HG02973 (cell line): ENCODE measurements around the gene CASZ1.

ENCODE experiments used
- ATAC-seq: cut with Tn5 transposase; IDR thresholded peaks from one replicate; pipeline ENCODE4 v1.9.1; 2021; ENCODE audit warnings: moderate library complexity; ENCODE audit not compliant: unreplicated experiment

CASZ1 gene

DNA sequence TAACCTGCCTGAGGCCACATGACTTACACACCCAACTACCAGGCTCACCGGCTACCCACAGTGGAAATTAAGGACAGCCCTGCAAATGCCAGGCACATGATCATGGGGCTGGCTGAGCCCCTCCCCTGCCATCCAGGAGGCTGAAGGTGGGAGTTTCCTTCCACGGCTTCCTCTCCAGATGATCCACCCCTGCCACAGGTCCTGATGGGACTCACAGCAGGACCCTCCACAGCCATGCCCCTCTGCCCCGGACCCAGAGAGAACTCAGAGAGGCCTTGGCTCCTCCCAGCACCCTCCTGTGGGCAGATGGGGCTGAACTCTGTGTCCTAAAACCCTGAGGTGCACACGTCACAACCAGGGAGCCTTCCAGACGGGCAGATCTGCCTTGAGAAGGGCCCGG lies 29.1 kb upstream of the CASZ1 start:
- no peak for ATAC-seq

DNA sequence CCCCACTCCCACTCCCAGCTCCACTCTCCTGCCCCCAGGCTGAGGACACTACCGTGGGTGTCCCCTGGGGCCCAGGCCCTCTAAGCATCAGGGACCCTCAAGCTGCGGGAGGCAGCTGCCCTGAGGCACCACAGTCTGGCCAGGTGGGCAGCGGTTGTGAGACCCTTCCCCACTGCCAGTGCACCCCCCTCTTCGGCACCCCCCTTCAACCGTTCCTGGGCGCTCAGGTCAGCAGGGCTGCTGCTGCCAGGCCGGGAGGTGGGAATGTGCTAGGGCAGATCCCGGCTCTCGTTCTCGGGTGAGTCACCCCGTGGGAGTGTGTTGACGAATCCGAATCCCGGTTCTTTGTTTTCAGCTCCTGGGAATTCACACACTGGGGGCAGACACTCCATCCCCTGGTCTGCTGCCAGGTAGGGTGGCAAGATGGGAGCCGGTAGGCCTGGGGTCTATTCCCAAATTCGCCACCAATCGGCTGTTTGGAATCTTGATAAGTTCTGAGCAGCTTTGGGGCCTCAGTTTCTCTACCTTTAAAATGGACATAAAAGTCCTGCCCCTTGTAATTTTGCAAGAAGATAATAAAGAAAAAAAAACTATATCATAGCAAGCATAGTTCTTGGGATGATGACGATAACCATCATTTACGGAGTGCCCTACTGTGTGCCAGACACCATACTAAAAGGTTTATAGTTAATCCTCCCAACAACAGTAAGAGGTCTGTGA lies 28.5 kb upstream of the CASZ1 start:
- no peak for ATAC-seq

DNA sequence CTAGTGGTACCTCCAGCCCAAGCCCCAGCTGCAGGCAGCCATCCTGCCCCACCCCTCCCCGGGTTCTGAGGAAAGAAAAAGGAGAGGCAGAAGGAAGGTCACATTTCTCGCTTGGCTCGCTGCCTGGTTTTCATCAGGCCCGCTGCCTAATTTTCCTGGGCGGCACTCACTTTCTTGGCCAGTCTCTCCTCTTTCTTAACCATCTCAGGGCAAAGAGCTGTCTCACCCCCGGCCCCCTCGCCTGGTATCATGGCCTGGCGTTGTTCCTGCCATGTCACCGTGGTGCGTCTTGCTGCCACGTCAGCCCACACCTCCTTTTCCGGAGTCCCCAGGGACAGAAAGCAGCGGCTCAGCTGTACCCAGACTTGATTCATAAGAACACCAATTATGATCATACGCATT lies 26.6 kb upstream of the CASZ1 start:
- ATAC-seq: no peak

DNA sequence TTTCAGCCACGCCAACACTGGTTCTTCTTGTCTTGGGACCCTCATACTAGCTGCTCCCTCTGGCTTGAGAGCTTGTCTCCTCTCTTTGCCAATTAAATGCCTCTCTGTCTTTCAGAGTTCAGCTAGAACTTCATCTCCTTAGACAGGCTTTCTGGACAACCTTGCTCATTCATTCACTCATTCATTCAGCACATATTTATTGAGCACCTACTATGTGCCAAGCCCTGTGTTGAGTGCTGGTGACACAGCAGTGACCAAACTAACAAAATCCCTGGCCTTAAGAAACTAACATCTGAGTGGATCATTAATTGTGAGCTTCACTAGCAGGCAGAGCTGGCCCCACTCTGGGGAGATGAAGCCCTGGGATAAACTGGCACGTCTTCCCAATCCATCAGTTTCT lies 24.9 kb upstream of the CASZ1 start:
- ATAC-seq: no peak

DNA sequence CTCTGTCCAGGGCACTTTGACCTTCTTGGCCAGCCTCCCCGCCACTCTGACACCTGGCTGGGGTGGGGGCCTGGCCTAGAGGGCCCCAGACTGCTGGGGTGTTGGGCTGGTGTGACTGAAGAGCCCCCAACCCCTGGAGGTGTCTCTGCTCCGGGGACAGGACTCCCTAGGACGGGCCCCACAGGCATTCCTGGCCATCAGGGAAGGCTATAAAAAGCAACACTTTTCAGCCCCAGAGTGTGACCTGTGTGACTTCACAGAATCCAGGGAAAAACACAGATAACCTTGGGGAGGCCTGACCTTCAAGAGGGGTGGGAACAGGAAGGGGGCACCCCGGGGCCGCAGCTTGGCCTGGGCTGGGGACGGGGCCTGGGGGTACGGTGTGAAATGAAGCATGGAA lies 24.0 kb upstream of the CASZ1 start:
- no peak for ATAC-seq

DNA sequence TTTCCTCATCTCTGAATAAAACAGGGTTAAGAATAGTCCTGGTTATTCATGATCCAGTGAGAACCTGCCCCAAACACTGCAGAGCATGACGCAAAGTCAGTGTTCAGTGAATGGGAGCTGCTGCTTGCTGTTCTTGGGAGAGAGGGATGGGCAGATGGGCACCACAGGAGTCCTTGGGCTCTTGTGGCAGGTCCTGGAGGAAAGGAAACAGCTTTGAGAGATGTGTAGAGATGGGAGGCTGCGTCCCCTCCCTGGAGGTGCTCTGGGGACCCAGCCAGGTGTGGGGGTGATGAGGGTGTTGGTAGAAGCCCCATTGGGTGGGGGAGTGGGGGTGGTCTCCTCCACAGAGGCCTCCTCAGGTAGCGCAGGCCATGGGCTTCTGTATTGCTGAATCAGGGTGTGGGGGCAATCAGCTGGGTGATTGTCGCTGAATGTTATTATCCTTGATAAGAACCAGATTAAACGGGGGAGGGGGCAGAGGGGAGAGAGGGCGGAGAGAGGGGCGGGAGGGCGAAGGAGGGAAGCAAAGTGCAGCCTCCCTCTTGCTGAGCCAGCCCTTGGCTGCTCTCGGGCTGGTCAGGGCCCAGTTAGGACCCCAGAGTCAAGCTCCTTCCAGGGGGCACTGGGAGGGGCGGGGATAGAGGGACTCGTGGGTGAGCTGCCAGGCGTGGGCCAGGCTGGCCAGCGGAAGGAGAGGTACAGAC lies 22.9 kb upstream of the CASZ1 start:
- ATAC-seq: no peak

DNA sequence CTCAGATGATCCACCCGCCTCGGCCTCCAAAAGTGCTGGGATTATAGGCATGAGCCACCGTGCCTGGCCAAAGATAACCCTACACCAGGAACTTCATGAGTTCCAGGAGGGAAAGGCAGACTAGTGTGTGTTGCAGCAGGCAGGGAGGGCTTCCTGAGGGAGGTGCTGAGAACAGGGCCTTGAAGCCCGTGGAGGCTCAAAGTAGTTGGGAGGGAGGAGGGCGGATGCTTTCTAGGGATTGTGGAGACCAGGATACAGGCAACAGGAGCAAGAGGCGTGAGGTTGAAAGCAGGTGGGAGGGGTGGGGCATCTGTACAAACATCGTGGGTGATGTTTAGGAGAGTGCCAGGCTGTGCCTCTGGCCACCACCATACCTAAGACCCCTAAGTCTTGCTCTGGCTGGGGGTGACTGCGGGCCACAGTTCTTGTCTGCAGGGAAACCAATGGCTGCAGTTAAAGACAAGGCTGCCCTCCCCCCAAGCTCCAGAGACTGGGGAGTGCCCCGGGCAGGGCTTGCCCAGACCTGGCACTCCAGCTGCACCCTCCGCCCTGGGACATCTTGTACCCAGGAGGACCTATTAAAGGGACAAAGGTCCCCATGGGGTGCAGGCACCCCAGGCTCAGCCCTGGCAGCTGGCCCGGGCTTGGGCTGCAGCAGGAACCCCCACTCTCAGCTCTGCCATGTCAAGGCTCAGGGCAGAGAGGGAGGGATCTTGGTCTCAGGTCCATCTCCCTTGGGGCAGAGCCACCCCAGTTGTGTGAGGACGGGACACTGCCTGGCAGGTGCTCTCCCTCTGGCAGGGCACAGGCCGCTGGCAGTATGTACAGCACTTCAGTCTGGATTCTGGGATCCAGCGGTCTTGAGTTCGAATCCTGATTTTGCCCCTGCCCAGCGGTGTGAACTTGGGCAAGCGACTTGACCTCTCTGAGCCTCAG lies 22.1 kb upstream of the CASZ1 start:
- ATAC-seq: no peak

DNA sequence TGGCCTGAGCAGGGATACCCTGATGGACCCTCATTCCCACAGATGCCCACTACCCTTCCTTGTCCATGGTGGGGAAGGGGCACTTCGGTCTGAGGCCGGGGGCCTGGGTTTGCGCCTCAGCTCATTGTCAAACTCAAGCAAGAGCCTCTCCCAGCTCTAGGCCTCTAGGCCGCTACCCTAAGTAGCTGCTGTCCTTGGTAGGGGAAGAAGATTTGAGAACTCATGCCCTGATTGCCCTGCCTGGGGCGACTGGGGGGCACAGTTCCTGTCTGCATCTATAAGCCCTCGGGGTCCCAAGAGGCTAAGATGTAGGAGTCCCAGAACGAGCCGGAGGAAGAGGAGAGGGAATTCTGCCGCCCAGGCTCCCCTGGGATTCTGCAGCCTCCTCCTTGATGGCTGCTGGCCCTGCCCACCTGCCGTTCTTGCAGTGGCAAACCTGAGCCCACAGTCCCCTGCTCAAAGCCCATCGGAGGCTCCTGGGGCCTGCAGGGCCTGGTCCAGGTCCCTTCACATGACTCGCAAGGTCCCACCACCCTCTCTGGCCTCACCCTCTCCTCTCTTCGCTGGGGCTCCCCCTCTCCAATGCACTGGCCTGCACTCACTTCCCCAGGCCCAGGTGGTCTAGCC lies 20.4 kb upstream of the CASZ1 start:
- ATAC-seq: no peak

DNA sequence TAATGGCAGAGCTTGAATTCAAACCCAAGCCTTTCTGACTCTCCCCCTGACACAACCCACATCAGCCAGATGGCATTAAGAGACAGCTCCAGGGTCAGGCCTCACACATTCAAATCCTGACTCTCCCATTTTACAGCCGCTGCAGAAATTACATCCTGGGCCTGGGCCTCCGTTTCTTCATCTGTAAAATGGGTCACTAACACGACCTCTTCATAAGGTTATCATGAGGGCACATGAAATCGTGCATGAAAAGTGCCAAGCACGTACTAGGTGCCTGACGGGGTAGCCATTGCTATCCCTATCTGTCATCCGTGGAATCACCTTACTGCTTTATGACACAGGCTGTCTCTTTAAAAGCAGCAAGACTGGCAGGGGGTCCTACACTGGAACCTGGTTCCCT lies 19.8 kb upstream of the CASZ1 start:
- no peak for ATAC-seq

DNA sequence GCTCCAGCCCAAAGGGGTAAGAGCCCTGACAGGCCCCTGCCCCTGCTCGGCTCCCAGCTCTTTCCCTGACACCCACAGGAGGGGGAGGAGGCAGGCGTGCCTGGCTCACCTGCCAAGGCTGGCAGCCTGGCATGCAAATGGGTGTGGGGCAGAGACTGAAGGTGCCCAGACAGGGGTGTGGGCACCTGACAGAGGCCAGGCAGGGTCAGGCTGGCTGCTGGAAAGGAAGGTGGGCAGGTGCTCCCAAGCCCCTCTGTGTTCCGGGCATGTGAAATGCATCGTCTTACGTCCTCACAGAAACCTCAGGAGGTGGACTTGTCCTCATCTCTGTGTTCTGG lies 19.4 kb upstream of the CASZ1 start:
- ATAC-seq: no peak

DNA sequence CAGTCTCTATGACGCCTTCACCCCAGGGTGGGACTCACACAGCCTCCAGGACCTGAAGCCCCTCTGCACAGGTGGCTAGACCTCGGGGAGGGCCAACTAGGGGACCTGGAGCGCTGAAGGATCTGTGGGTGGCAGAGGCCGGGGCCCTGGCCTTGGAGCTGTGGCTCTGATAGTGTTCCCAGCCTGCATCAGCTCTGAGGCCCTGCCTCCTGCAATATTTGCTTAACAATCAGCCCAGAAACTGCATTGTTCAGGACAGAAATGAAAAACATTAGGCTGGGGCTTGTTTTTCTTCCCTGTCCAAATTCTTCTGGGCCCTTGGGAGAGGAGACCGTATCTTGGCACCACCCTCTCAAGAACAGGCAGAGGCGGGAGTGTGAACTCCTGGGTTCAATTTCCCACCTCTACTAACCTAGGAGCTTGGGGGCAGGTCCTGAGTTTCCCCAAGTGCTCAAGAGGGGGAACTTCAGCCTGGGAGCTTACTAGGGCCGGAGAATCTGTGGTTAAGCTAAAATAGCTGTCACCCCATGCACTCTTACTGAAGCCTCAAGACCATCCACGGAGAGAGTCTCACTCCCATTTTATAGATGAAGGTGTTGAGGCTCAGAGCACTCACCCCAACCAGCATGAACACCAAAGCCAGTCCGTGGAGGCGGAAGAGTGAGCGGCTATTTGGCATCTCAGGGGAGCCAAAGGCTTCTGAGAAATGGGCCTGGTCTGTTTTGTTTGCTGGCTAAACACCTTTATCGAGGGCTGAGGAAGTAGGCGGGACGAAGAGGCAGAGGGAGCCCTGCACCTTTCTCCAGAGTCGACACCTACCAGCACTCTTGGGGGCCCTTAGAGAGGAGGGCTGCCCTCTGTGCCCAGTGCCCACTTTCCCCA lies 18.8 kb upstream of the CASZ1 start:
- ATAC-seq: no peak

DNA sequence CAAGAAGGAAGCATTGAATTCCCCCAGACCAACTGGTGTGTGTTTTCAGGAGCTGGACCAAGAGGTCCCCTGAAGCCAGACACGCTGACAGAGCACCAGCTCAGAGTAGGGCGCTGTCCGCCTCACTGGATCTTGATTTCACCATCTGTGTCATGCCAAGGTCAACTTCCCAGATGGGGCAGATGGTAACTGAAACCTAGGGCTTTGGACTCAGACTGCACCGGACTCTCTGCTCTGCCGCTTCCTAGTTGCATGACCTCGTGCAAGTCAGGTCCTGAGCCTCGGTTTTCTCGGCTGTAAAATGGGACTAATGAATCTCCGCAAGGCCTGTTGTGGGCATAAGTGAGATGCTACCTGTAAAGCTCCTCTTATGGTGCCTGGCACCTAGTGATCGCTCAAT lies 17.9 kb upstream of the CASZ1 start:
- no peak for ATAC-seq

DNA sequence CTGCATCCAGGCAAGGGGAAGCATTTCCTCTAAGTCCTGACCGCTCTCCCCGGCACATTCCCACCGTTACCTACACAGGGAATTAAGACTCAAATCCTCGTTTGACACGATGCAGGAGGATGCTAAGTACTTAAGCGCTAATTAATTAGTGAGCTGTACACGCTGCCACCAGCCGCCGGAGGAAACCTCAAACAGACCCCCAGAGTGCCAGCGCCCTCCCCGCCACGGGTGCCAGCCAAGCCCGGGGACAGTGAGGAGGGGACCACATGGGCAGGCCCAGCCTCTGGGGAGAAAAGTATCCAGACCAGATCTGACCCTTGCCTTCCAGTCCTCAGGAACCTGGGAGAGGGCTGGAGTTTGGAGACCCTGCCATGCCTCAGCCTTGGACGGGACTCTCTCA lies 17.4 kb upstream of the CASZ1 start:
- no peak for ATAC-seq

DNA sequence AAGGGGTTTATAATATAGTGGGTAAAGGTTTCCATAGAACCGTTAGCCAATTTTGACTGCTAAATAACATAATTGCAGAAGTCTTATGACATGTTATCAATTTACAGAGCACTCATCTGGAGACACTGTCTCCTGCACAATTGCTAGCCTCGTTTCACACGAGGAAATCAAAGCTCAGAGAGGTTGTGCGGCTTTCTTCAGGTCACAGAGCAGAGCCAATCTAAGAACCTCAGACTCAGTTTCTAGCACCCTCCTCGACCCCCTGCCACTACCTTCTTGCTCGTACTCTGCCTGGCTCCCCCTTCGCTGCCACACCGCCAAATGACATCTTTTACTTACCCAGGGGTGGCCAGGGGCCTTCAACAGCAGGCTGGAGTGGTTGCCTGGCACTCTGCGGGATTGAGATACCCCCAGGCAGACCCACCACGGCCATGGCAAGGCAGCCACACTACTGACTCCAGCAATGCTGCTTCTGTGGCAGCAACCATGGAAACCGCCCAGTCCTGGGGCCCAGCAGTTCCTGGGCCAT lies 16.0 kb upstream of the CASZ1 start:
- no peak for ATAC-seq

DNA sequence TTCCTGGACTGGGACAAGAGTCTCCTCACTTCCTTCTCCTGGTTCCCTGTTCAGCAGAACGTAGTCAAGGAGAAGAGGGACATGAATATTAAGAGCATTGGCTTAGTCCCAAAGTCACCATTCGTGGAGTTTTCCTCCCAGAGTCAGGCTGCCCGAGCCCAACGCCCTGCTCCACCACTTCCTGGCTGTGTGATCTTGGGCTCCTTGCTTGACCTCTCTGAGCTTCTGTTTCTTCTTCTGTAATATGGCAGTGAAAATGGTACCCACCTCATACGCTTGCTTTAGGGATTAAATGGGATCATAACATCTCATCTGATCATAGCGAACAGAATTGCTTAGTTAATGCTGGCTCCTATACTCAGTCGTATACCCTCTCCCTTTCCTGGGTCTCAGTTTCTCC lies 12.0 kb upstream of the CASZ1 start:
- ATAC-seq: no peak

DNA sequence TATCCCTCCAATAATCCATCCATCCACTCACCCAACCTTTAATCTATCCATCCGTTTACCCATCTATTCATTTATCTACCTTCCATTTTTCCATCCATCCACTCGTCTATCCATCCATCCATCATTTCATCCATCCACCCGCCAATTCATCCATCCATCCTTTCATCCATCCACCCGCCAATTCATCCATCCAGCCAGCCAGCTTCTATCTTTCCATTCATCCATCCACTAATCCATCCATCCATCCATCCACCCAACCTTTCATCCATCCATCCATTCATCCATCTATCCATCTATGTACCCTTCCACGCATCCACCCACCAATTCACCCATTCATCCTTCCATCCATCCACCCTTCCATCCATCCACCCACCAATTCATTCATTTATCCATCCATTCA lies 10.5 kb upstream of the CASZ1 start:
- ATAC-seq: no peak

DNA sequence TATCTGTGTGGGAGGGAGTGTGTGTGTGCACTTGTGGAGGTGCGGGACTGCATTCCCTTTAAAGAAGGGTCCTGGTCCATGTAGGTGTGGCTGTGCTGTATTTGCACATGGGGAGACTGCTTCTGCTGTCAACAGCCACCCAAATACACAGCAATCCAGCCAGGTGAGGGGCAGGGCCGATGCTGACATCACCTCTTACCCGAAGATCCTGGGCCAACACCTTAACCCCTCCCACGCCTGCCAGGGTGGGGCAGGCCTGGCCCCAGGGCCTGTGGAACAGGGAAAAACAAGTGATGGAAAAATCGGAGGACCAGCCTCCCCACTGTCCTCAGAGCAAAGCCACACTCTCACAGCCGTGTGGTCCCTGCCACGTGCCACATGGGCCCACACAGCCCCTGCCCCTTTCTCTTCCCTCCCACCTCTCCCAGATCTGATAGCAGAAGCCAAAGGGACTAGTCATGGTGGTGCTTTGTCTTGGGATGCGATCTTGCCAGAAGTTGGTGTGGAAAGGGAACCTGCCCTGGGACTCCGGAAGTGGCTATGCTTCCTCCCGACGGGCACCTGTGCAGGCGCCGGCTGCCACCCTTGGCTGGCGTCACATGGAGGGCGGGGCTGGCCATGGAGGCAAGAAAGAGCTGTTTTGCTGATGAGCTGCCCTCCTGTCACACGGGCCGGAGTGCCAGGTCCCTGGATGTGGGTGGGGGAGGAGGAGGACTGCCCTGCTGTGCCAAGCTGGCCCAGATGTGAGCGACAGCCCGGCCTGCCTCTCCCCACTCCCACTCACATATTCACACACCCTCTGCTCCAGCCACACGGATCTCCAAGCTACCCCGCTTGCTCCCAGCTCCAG lies 7.8 kb upstream of the CASZ1 start:
- ATAC-seq: no peak

DNA sequence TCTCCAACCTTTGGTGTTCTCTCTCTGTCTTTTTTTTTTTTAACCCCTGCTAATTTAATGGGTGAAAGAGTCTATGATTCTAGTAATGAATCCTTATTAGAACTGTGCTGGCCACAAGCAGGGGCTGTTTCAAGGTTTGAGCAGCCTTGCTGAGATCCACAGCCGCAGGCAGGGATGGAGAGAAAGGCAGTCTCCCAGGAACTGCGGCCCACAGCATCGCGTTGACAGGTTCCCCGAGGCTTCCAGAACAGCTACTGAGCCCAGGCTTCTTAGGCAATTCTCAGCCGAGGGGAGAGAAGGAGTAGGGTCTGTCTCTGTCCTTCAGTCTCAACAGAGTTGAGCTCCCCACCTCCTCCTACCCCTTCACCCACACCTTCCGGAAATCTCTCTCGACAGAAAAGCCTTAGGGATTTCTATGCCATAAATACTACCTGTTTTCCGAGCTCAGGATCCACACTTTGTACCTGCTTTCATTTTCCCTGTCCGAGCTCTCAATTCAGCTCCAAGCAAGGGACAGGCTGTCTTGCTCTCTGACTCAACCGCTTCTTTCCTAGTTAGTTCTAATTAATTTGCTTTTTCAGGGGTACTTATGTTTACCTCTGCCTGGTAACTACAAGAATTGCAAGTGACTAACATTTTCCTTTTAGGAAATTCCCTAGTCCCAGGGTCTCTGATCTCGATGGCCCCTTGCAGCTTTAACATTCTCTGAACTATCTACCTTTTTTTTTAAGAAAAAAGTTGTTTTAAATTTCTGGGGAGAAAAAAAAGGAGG lies 6.7 kb upstream of the CASZ1 start:
- no peak for ATAC-seq

DNA sequence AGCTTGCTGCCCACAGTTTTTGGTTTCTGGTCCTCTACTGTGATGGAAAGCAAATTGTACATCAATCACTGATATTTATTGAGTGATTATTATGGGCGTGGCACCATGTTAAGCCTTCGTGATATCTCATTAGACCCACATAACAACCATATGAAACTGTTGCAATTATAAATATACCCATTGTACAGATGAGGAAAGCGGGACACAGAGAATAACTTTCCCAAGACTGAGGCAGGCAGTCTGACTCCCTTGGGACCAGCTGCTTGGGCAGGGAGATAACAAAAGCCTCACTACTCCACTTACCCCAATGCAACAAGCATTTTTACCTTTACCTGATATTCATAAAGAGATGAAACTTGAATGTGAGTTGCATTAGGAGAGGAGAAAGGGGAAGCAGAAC lies 4.3 kb upstream of the CASZ1 start:
- no peak for ATAC-seq
